GM23338 (cell line): ENCODE results near the gene CEP70. TPM values are rescaled to one million over a fixed set of nuclear protein-coding genes. Genes with fewer than 3 reads are reported as not detected.

Experiments
- ATAC-seq: fragments of 200-7000 bp; cut with Tn5 transposase; 3 replicates; pipeline ENCODE4 v1.9.1; 2020
- DNase-seq: peaks from one replicate; pipeline ENCODE4 v3.0.0-alpha.2; 2015; ENCODE audit warnings: low spot score
- H2AFZ ChIP-seq: fragments of 200-600 bp; sonication (generic); 2 replicates; pipeline ENCODE4 v1.8.0; 2016; ENCODE audit warnings: antibody characterized with exemption, mild to moderate bottlenecking, moderate library complexity
- H3F3A ChIP-seq: fragments of 200-600 bp; sonication (generic); replicated peaks from 2 replicates; pipeline ENCODE4 v1.8.0; 2017; ENCODE audit warnings: antibody characterized with exemption, mixed run types, low read depth
- H3K27ac ChIP-seq: fragments of 200-600 bp; sonication (generic); 2 replicates; pipeline ENCODE4 v1.6.1; 2016; ENCODE audit warnings: low read depth
- H3K27me3 ChIP-seq: fragments of 200-600 bp; sonication (generic); 2 replicates; pipeline ENCODE4 v1.8.0; 2016; ENCODE audit warnings: mild to moderate bottlenecking, mixed run types, moderate library complexity; ENCODE audit not compliant: insufficient read depth
- H3K36me3 ChIP-seq: fragments of 200-600 bp; sonication (generic); 2 replicates; pipeline ENCODE4 v1.8.0; 2016; ENCODE audit warnings: mild to moderate bottlenecking; ENCODE audit not compliant: insufficient read depth
- H3K4me1 ChIP-seq: fragments of 200-600 bp; sonication (generic); 2 replicates; pipeline ENCODE4 v1.8.0; 2016; ENCODE audit warnings: mild to moderate bottlenecking, moderate library complexity; ENCODE audit not compliant: insufficient read depth
- H3K4me2 ChIP-seq: fragments of 200-600 bp; sonication (generic); 2 replicates; pipeline ENCODE4 v1.7.1; 2017; ENCODE audit warnings: mixed run types
- H3K4me3 ChIP-seq: fragments of 200-600 bp; sonication (generic); 2 replicates; pipeline ENCODE4 v1.6.1; 2016; ENCODE audit warnings: mixed run types
- H3K79me2 ChIP-seq: fragments of 200-600 bp; sonication (generic); replicated peaks from 2 replicates; pipeline ENCODE4 v1.8.0; 2017; ENCODE audit warnings: mild to moderate bottlenecking; ENCODE audit not compliant: insufficient read depth
- H3K9me2 ChIP-seq: fragments of 200-600 bp; sonication (generic); 2 replicates; pipeline ENCODE4 v1.8.0; 2017; ENCODE audit not compliant: insufficient read depth
- H4K20me1 ChIP-seq: fragments of 200-600 bp; sonication (generic); replicated peaks from 2 replicates; pipeline ENCODE4 v1.8.0; 2017; ENCODE audit warnings: mild to moderate bottlenecking; ENCODE audit not compliant: insufficient read depth
- H3K27ac Mint-ChIP-seq: 2 replicates; pipeline ENCODE4 v1.8.0; 2020; ENCODE audit warnings: inconsistent platforms, mild to moderate bottlenecking, moderate library complexity, mixed read lengths
- H3K27me3 Mint-ChIP-seq: 3 replicates; pipeline ENCODE4 v1.8.0; 2022; ENCODE audit warnings: low read depth, mild to moderate bottlenecking, moderate library complexity, mixed read lengths, inconsistent platforms; ENCODE audit not compliant: insufficient read depth, poor library complexity
- H3K36me3 Mint-ChIP-seq: 3 replicates; pipeline ENCODE4 v1.8.0; 2021; ENCODE audit warnings: low read depth, mild to moderate bottlenecking, inconsistent platforms, moderate library complexity, mixed read lengths
- H3K4me1 Mint-ChIP-seq: 3 replicates; pipeline ENCODE4 v1.8.0; 2020; ENCODE audit warnings: mild to moderate bottlenecking, inconsistent platforms, mixed read lengths
- H3K4me3 Mint-ChIP-seq: 3 replicates; pipeline ENCODE4 v1.8.0; 2021; ENCODE audit warnings: moderate library complexity, mild to moderate bottlenecking, inconsistent platforms, mixed read lengths
- H3K9me3 Mint-ChIP-seq: 3 replicates; pipeline ENCODE4 v1.8.0; 2020; ENCODE audit warnings: moderate library complexity, mild to moderate bottlenecking, inconsistent platforms, mixed read lengths
- CREB1 ChIP-seq: fragments of 250-450 bp; sonication (Bioruptor Pico); IDR thresholded peaks from 2 replicates; pipeline ENCODE4 v1.5.0; 2020; ENCODE audit warnings: low read depth, mild to moderate bottlenecking, moderate library complexity
- CTCF ChIP-seq, 2 experiments: fragments of 200-600 bp in 1 of 2; sonication (generic) in 1 of 2; conservative IDR thresholded peaks; 2 replicates each; pipeline versions ENCODE4 v1.5.1 to v1.6.1; 2016 to 2017; ENCODE audit warnings: antibody characterized with exemption in 2 of 2, low read depth in 2 of 2, mild to moderate bottlenecking in 2 of 2, moderate library complexity in 1 of 2
- ETS1 ChIP-seq: IDR thresholded peaks from 2 replicates; pipeline ENCODE4 v1.6.1; 2016; ENCODE audit warnings: antibody characterized with exemption
- EZH2 ChIP-seq: fragments of 200-600 bp; sonication (generic); IDR thresholded peaks from one replicate; pipeline ENCODE4 v1.8.0; 2017; ENCODE audit warnings: antibody characterized with exemption, mild to moderate bottlenecking, low read depth; ENCODE audit not compliant: unreplicated experiment
- EZH2phosphoT487 ChIP-seq: fragments of 200-600 bp; sonication (generic); IDR thresholded peaks from one replicate; pipeline ENCODE4 v1.8.1; 2018; ENCODE audit warnings: antibody characterized with exemption; ENCODE audit not compliant: unreplicated experiment
- JUNB ChIP-seq: IDR thresholded peaks from one replicate; pipeline ENCODE4 v1.6.1; 2016; ENCODE audit warnings: antibody characterized with exemption; ENCODE audit not compliant: unreplicated experiment
- NANOG ChIP-seq: IDR thresholded peaks from 2 replicates; pipeline ENCODE4 v1.6.1; 2016; ENCODE audit warnings: antibody characterized with exemption, borderline replicate concordance
- POLR2AphosphoS5 ChIP-seq: IDR thresholded peaks from 2 replicates; pipeline ENCODE4 v1.6.1; 2016; ENCODE audit warnings: antibody characterized with exemption, low read depth
- REST ChIP-seq: IDR thresholded peaks from one replicate; pipeline ENCODE4 v1.6.1; 2018; ENCODE audit warnings: antibody characterized with exemption; ENCODE audit not compliant: unreplicated experiment
- STAT1 ChIP-seq: IDR thresholded peaks from one replicate; pipeline ENCODE4 v1.6.1; 2016; ENCODE audit warnings: antibody characterized with exemption; ENCODE audit not compliant: unreplicated experiment
- ZNF114 ChIP-seq: fragments of 250-450 bp; sonication (Bioruptor Pico); IDR thresholded peaks from 2 replicates; pipeline ENCODE4 v1.5.0; 2020; ENCODE audit warnings: mild to moderate bottlenecking, moderate library complexity
- ZNF331 ChIP-seq: fragments of 250-450 bp; sonication (Bioruptor Pico); IDR thresholded peaks from 2 replicates; pipeline ENCODE4 v1.5.0; 2020; ENCODE audit warnings: low read depth, mild to moderate bottlenecking, moderate library complexity
- ZNF462 ChIP-seq: fragments of 250-450 bp; sonication (Bioruptor Pico); IDR thresholded peaks from 2 replicates; pipeline ENCODE4 v1.5.0; 2020; ENCODE audit warnings: mild to moderate bottlenecking, moderate library complexity
- polyA plus RNA-seq: library from polyadenylated mRNA; unstranded; fragments of >200 nt; fragmentation: Nextera tagmentation; extraction: Ambion mirVana; gene quantifications from 2 replicates; pipeline ENCODE4 v1.2.1, GENCODE V29; 2016
- total RNA-seq: library from RNA; depleted of rRNA; stranded (reverse); fragments of >200 nt; shearing (Covaris generic); gene quantifications from 2 replicates; pipeline ENCODE4 v1.2.3, GENCODE V29; 2014

Gene CEP70
- total and polyA plus RNA-seq, 2 experiments from 2014 or later, result 28.8 to 31.4 TPM

GRCh38 chr3:138468886-138469285 lies 125.2 kb downstream of the CEP70 start:
- H4K20me1 ChIP-seq, result 0 out of 2 replicates have a peak, but pooled peaks cover 3% of the 10 kb centered on the region
- Mint-ChIP-seq H3K27ac (no peak overlapping the region), H3K9me3 (no peaks in the 10 kb centered on the region), H3K27me3 (no peaks in the 10 kb centered on the region), H3K4me3 (no peak overlapping the region), H3K4me1 (peaks cover 6% of the 10 kb centered on the region; the same call in 2 of the 3 replicates), H3K36me3 (no peaks in the 10 kb centered on the region; the same call in 2 of the 3 replicates)
- no peaks in the 10 kb centered on the region for H3K36me3 ChIP-seq
- no peaks in the 10 kb centered on the region for H3F3A ChIP-seq
- no peaks in the 10 kb centered on the region for H3K4me1 ChIP-seq
- ATAC-seq (no peak), DNase-seq (no peak)
- TF ChIP-seq ZNF462 (CRISPR knock-in tag), result no peak
- no peak for TF ChIP-seq REST
- no peak for TF ChIP-seq CTCF (conservative IDR thresholded peaks at IDR 0.05; ENCODE audit: low read depth in 2 of 2)
- TF ChIP-seq ZNF114 (CRISPR knock-in tag), result no peak
- no peak for TF ChIP-seq EZH2phosphoT487
- TF ChIP-seq JUNB, result no peak
- TF ChIP-seq NANOG, result no peak
- TF ChIP-seq POLR2AphosphoS5, result no peak
- TF ChIP-seq EZH2, result no peak
- TF ChIP-seq ETS1, result no peak
- TF ChIP-seq CREB1, result no peak
- TF ChIP-seq ZNF331 (CRISPR knock-in tag), result no peak
- no peak for TF ChIP-seq STAT1
- no peaks in the 10 kb centered on the region for H3K79me2 ChIP-seq
- no peak overlapping the region for H3K4me3 ChIP-seq
- H3K27ac ChIP-seq, result no peak overlapping the region
- H2AFZ ChIP-seq, result no peak overlapping the region
- H3K4me2 ChIP-seq, result no peak overlapping the region
- no peaks in the 10 kb centered on the region for H3K9me2 ChIP-seq
- no peaks in the 10 kb centered on the region for H3K27me3 ChIP-seq
